Activated naive CD8-positive, alpha-beta T cell treated with anti-CD3 and anti-CD28 coated beads, Interleukin-2, amount 10 ng/mL, durations not matched to agents 7 days and 5 days (primary cell): ENCODE measurements around the gene EEF1AKMT1. TPM values are rescaled to one million over a fixed set of nuclear protein-coding genes. Genes with fewer than 3 reads are reported as not detected.

Experiments
- ATAC-seq: fragments of 150-1000 bp; cut with Tn5 transposase; one replicate; pipeline ENCODE4 v1.10.0; 2021; ENCODE audit warnings: low read depth, moderate library complexity
- POLR2A ChIA-PET: fragments of 350-600 bp; sonication (Branson Sonifier 250); formaldehyde crosslinking; loops from one replicate; lab custom pipeline; 2021; ENCODE audit warnings: antibody characterized with exemption; lab: Charles Lee
- DNase-seq: peaks from one replicate; pipeline ENCODE4 v3.0.0; 2021
- H3K27ac Mint-ChIP-seq: one replicate; pipeline ENCODE4 v1.8.0; 2022; ENCODE audit warnings: mild to moderate bottlenecking, mixed read lengths
- H3K27me3 Mint-ChIP-seq: one replicate; pipeline ENCODE4 v1.8.0; 2022; ENCODE audit warnings: mild to moderate bottlenecking, moderate library complexity, mixed read lengths
- H3K36me3 Mint-ChIP-seq: one replicate; pipeline ENCODE4 v1.8.0; 2021; ENCODE audit warnings: mild to moderate bottlenecking, mixed read lengths
- H3K4me1 Mint-ChIP-seq: one replicate; pipeline ENCODE4 v1.8.0; 2021; ENCODE audit warnings: mixed read lengths
- H3K4me3 Mint-ChIP-seq: one replicate; pipeline ENCODE4 v1.8.0; 2022; ENCODE audit warnings: mild to moderate bottlenecking, moderate library complexity, mixed read lengths
- H3K9me3 Mint-ChIP-seq: one replicate; pipeline ENCODE4 v1.8.0; 2021; ENCODE audit warnings: mixed read lengths
- total RNA-seq, 2 experiments: library from RNA; stranded (reverse); gene quantifications; one replicate each; pipeline ENCODE4 v1.2.3, GENCODE V29; 2021

EEF1AKMT1 gene
- total RNA-seq, 2 experiments from 2014 or later: 7.1 to 9.0 TPM

- peaks cover 6% of the 10 kb centered on the region for H3K4me1 Mint-ChIP-seq
- H3K4me3 Mint-ChIP-seq: no peak overlapping the region
- peaks cover 25% of the 10 kb centered on the region for H3K27me3 Mint-ChIP-seq
- no peak overlapping the region for H3K27ac Mint-ChIP-seq
- H3K9me3 Mint-ChIP-seq: no peaks in the 10 kb centered on the region
- H3K36me3 Mint-ChIP-seq: no peaks in the 10 kb centered on the region
- ATAC-seq (no peak), DNase-seq (no peak)
- POLR2A ChIA-PET: no interaction called here
Measured at GRCh38 chr13:20711301-20712044, 62.3 kb downstream of the EEF1AKMT1 start.

- DNase-seq (no peak), ATAC-seq (no peak)
- Mint-ChIP-seq H3K4me3 (no peak overlapping the region), H3K9me3 (no peaks in the 10 kb centered on the region), H3K36me3 (no peaks in the 10 kb centered on the region), H3K27ac (no peak overlapping the region), H3K4me1 (peaks cover 6% of the 10 kb centered on the region), H3K27me3 (peaks cover 23% of the 10 kb centered on the region)
- POLR2A ChIA-PET: interaction anchor here (0.6 to 0.7 kb wide), 2 partner anchors 9 to 172 kb away, joined by 5 read pairs; no protein-coding TSS in a partner anchor
Measured at GRCh38 chr13:20709782-20710181, 64.0 kb downstream of the EEF1AKMT1 start.

- Mint-ChIP-seq H3K4me3 (no peak overlapping the region), H3K36me3 (no peaks in the 10 kb centered on the region), H3K27ac (no peak overlapping the region), H3K27me3 (peaks cover 20% of the 10 kb centered on the region), H3K4me1 (peaks cover 6% of the 10 kb centered on the region), H3K9me3 (no peaks in the 10 kb centered on the region)
- ATAC-seq (no peak), DNase-seq (no peak)
- POLR2A ChIA-PET: interaction anchor here (0.7 kb wide), 1 partner anchor 111 kb away, joined by 4 read pairs; no protein-coding TSS in a partner anchor
Measured at GRCh38 chr13:20709369-20709768, 64.4 kb downstream of the EEF1AKMT1 start.

DNA sequence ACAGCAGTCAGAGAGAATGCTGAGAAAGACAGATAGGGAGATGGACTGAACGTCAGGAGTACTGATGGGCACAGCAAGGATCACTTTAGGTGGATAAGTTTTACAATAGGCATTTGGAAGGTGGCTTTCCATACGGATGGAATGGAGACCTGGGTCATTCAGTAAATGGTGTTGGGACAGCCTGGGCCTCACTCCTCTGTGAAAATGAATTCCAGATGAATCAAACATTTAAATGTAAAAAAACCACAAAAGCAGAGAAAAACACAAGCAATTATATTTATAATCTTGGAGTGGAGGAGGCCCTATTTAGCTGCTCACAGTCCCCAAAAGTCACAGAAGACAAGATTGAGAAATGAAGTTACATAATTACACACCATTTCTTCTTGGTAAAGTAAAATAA is 65.5 kb downstream of the EEF1AKMT1 start:
- no peak for DNase-seq
- H3K4me3 Mint-ChIP-seq: no peak overlapping the region

GRCh38 chr13:20706661-20707060 is 67.1 kb downstream of the EEF1AKMT1 start:
- POLR2A ChIA-PET: no interaction called here
- H3K4me1 Mint-ChIP-seq: peaks cover 4% of the 10 kb centered on the region
- no peak overlapping the region for H3K4me3 Mint-ChIP-seq
- H3K27me3 Mint-ChIP-seq: peaks cover 13% of the 10 kb centered on the region
- no peaks in the 10 kb centered on the region for H3K36me3 Mint-ChIP-seq
- peak overlapping the region; percentile 3 for H3K27ac Mint-ChIP-seq
- ATAC-seq (no peak), DNase-seq (no peak)
- H3K9me3 Mint-ChIP-seq: no peaks in the 10 kb centered on the region

More for the DNA sequence above, 65.5 kb downstream of the EEF1AKMT1 start:
- POLR2A ChIA-PET: interaction anchor here (0.6 kb wide), 1 partner anchor 200 kb away, joined by 3 read pairs; no protein-coding TSS in a partner anchor
- Mint-ChIP-seq H3K27me3 (peaks cover 10% of the 10 kb centered on the region), H3K4me1 (peaks cover 4% of the 10 kb centered on the region), H3K9me3 (no peaks in the 10 kb centered on the region), H3K27ac (no peak overlapping the region), H3K36me3 (no peaks in the 10 kb centered on the region)
- ATAC-seq: no peak

- peak; percentile 1 for ATAC-seq
- Mint-ChIP-seq H3K27me3 (peaks cover 28% of the 10 kb centered on the region), H3K9me3 (no peaks in the 10 kb centered on the region), H3K4me3 (peak overlapping the region; percentile 70), H3K4me1 (peaks cover 4% of the 10 kb centered on the region), H3K27ac (no peak overlapping the region), H3K36me3 (no peaks in the 10 kb centered on the region)
- DNase-seq: no peak
- POLR2A ChIA-PET: interaction anchor here (0.6 to 0.9 kb wide), 3 partner anchors 199 to 595 kb away, joined by 3 to 4 read pairs (median 4); no protein-coding TSS in a partner anchor
Measured at GRCh38 chr13:20704459-20705069, 69.2 kb downstream of the EEF1AKMT1 start.

GRCh38 chr13:20703780-20704458 is 69.8 kb downstream of the EEF1AKMT1 start:
- ATAC-seq: peak; percentile 89
- Mint-ChIP-seq H3K27ac (no peak overlapping the region), H3K27me3 (peaks cover 33% of the 10 kb centered on the region), H3K4me3 (no peak overlapping the region), H3K9me3 (no peaks in the 10 kb centered on the region), H3K36me3 (no peaks in the 10 kb centered on the region), H3K4me1 (peaks cover 4% of the 10 kb centered on the region)
- peak; percentile 85 for DNase-seq
- POLR2A ChIA-PET: interaction anchor here (0.6 to 0.9 kb wide), 2 partner anchors 227 to 595 kb away, joined by 3 to 4 read pairs; no protein-coding TSS in a partner anchor

GRCh38 chr13:20702915-20703779 is 70.6 kb downstream of the EEF1AKMT1 start, which contains the start of gene IL17D:
Gene IL17D (plus strand): TSS chr13:20703699. CDS start chr13:20704002, 303 bp downstream.
- H3K4me3 Mint-ChIP-seq: peak within 1 kb of the TSS; percentile 91
- peak; percentile 62 for DNase-seq
- no peaks in the 10 kb centered on the region for H3K9me3 Mint-ChIP-seq
- H3K27ac Mint-ChIP-seq: peak within 1 kb of the TSS; percentile 76
- peaks cover 36% of the 10 kb centered on the region for H3K27me3 Mint-ChIP-seq
- POLR2A ChIA-PET: interaction anchor here (0.9 kb wide), 1 partner anchor 227 kb away, joined by 4 read pairs; no protein-coding TSS in a partner anchor
- H3K4me1 Mint-ChIP-seq: peaks cover 4% of the 10 kb centered on the region
- peak; percentile 28 for ATAC-seq
- H3K36me3 Mint-ChIP-seq: no peaks in the 10 kb centered on the region

- H3K4me3 Mint-ChIP-seq: peak overlapping the region; percentile 91
- no peak overlapping the region for H3K27ac Mint-ChIP-seq
- no peaks in the 10 kb centered on the region for H3K9me3 Mint-ChIP-seq
- H3K4me1 Mint-ChIP-seq: peaks cover 4% of the 10 kb centered on the region
- no peaks in the 10 kb centered on the region for H3K36me3 Mint-ChIP-seq
- H3K27me3 Mint-ChIP-seq: peaks cover 41% of the 10 kb centered on the region
- no peak for DNase-seq
- ATAC-seq: no peak
- POLR2A ChIA-PET: no interaction called here
Measured at GRCh38 chr13:20702530-20702914, 71.2 kb downstream of the EEF1AKMT1 start.

DNA sequence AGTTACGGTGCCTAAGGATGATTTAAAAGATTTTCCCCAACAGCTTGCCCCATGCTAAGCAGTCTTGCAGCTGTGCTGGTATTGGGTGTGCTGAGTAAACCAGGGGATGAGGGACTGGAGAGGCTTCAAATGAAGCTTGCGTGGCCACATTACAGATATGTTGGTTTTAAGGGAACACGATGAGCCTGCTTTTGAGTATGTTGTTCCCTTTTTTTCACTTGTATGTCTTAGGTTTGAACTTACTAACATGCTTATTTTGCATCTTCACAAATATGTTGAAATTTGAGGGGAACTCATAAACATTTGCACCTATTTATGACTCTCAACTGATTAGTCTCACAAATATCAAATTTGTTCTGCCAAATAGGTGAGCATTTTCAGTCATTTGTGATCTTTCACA is 72.3 kb downstream of the EEF1AKMT1 start:
- DNase-seq: no peak
- no peak overlapping the region for H3K4me3 Mint-ChIP-seq
- peaks cover 4% of the 10 kb centered on the region for H3K4me1 Mint-ChIP-seq

GRCh38 chr13:20700288-20700687 is 73.5 kb downstream of the EEF1AKMT1 start:
- POLR2A ChIA-PET: no interaction called here
- Mint-ChIP-seq H3K27ac (no peak overlapping the region), H3K27me3 (peaks cover 42% of the 10 kb centered on the region), H3K4me1 (peaks cover 8% of the 10 kb centered on the region), H3K9me3 (no peaks in the 10 kb centered on the region), H3K4me3 (no peak overlapping the region), H3K36me3 (no peaks in the 10 kb centered on the region)
- DNase-seq: no peak
- no peak for ATAC-seq

More for the DNA sequence above, 72.3 kb downstream of the EEF1AKMT1 start:
- H3K9me3 Mint-ChIP-seq: no peaks in the 10 kb centered on the region
- H3K36me3 Mint-ChIP-seq: no peaks in the 10 kb centered on the region
- peaks cover 40% of the 10 kb centered on the region for H3K27me3 Mint-ChIP-seq
- ATAC-seq: no peak
- POLR2A ChIA-PET: interaction anchor here (0.5 kb wide), 1 partner anchor 9 kb away, joined by 5 read pairs; no protein-coding TSS in a partner anchor
- no peak overlapping the region for H3K27ac Mint-ChIP-seq

GRCh38 chr13:20699715-20700114 is 74.0 kb downstream of the EEF1AKMT1 start:
- Mint-ChIP-seq H3K9me3 (no peaks in the 10 kb centered on the region), H3K27me3 (peaks cover 45% of the 10 kb centered on the region), H3K4me1 (peaks cover 8% of the 10 kb centered on the region), H3K27ac (no peak overlapping the region), H3K36me3 (no peaks in the 10 kb centered on the region), H3K4me3 (no peak overlapping the region)
- POLR2A ChIA-PET: no interaction called here
- ATAC-seq (no peak), DNase-seq (no peak)
